Transverse colon (tissue), 4 donors: ENCODE measurements around the gene UBE2O. TPM values are rescaled to one million over a fixed set of nuclear protein-coding genes. Genes with fewer than 3 reads are reported as not detected.
A peak's percentile ranks its signal among the peaks of the same experiment; 100 is the strongest.

Experiments
- DNase-seq: peaks from one replicate; pipeline ENCODE4 v3.0.0-alpha.2; 2019
- H3K27ac ChIP-seq, 4 donors: fragments of 200-600 bp; sonication (generic); 2 replicates each; pipeline ENCODE4 v1.5.1; 2016 to 2018; ENCODE audit warnings: inconsistent platforms in 4 of 4
- H3K27me3 ChIP-seq: fragments of 200-600 bp; sonication (generic); 2 replicates; pipeline ENCODE4 v1.5.1; 2017; ENCODE audit warnings: inconsistent platforms
- H3K36me3 ChIP-seq, 4 donors: fragments of 200-600 bp; sonication (generic); 2 replicates each; pipeline ENCODE4 v1.5.1; 2017 to 2019; ENCODE audit warnings: inconsistent platforms in 4 of 4
- H3K4me1 ChIP-seq, 4 donors: fragments of 200-600 bp; sonication (generic); 2 replicates each; pipeline ENCODE4 v1.5.1; 2017 to 2020; ENCODE audit warnings: inconsistent platforms in 4 of 4
- H3K4me3 ChIP-seq, 4 donors: fragments of 200-600 bp; sonication (generic); 1 replicate in 1 of 4; 2 replicates in 3 of 4; pipeline versions ENCODE4 v1.5.1 to v1.6.1; 2017 to 2019; ENCODE audit warnings: inconsistent platforms in 4 of 4
- H3K9me3 ChIP-seq, 2 donors: fragments of 200-600 bp; sonication (generic); 2 replicates each; pipeline ENCODE4 v1.5.1; 2017 to 2019; ENCODE audit warnings: inconsistent platforms in 2 of 2
- EP300 ChIP-seq: sonication (generic); formaldehyde crosslinking; IDR thresholded peaks from one replicate; pipeline ENCODE4 v1.6.1; 2017; ENCODE audit warnings: antibody characterized with exemption, low read depth
- POLR2A ChIP-seq: fragments of 450-650 bp; IDR thresholded peaks from one replicate; pipeline ENCODE4 v1.6.1; 2016; ENCODE audit warnings: antibody characterized with exemption, mild to moderate bottlenecking, moderate library complexity
- POLR2AphosphoS5 ChIP-seq, 3 donors: sonication (generic); formaldehyde crosslinking; IDR thresholded peaks; one replicate each; pipeline ENCODE4 v1.6.1; 2016; ENCODE audit warnings: antibody characterized with exemption in 3 of 3
- WGBS, 2 donors: methylation state at CpG; one replicate each; pipeline ENCODE4 v1.1.5; 2018; ENCODE audit warnings: low coverage in 1 of 2; 5-methylcytosine and 5-hydroxymethylcytosine counted together
- in situ Hi-C, 4 donors: fragments of 200-750 bp; cut with MboI; loops; one replicate each; pipeline versions ENCODE4 v1.15.0 to v1.15.1; 2017; ENCODE audit warnings: low sequenced_read_pairs in 3 of 4, low pct_ligation_motif_present in 1 of 4, low pct_unique_long_range_greater_than_20kb in 1 of 4
- intact Hi-C: fragments of 100-400 bp; cut with DNase I; formaldehyde crosslinking; loops from one replicate; pipeline ENCODE4 v1.15.1; 2023; ENCODE audit warnings: low total_unique reads
- total RNA-seq, 4 donors: library from RNA; depleted of rRNA; stranded (reverse); fragments of >200 nt; gene quantifications; one replicate each; pipeline ENCODE4 v1.1.0, GENCODE V29; 2016
- TF ChIP-seq, protein P1 (sequence below), 5 experiments: fragments of 200-600 bp in 3 of 5; fragments of 450-650 bp in 2 of 5; sonication (generic) in 3 of 5; IDR thresholded peaks; 1 replicate in 2 of 5; 2 replicates in 3 of 5; pipeline ENCODE4 v1.5.1; 2016 to 2017; ENCODE audit warnings: antibody characterized with exemption in 5 of 5, inconsistent platforms in 3 of 5, mild to moderate bottlenecking in 2 of 5, moderate library complexity in 1 of 5

The UBE2O gene
- total RNA-seq, 4 donors from 2014 or later = 9.8 to 28.8 (median 15.9) TPM

DNA sequence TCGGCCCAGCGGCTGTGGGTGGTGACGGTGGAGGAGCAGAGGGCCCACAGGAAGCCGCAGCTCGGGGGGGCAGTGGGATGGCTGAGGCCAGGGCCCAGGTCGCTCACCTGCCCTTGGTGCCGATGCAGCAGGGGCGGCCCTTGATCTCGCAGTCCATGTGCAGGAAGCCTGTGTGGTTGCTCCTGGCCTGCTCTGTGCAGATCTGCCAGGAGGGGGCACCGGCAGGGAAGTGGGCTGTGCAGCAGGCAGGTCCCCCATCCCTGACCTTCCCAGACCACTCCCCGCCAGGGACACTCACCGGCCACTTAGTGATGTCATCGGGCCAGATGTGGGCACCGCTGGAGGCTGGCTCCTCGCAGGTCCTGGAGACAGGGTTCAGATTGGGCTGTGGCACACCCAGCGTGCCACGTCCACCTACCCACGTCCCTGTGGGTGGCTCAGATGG, 20.6 kb upstream of the UBE2O start:
- in situ Hi-C loops = no loop called here

DNA sequence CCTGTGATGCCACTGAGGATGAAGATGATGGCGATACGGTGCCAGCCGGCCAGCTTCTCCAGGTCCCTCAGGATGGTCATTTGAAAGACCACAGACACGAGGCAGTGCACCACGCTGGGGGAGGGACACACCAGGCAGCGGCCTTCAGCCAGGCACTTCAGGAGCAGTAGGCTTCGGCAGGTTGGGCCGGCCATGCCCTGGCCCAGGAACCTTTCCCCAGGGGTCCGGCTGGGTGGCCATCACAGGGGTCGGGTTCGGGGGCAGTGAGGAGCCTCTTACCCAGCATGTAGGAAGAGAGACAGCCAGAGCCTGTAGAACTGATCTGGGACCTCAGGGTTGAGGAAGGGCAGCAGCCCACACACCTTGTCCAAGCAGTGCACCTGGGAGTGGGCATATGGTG, 19.8 kb upstream of the UBE2O start:
- 40 to 94% methylated on average over 1 to 11 of the region's 11 CpGs for WGBS, 2 donors
- no peak for DNase-seq
- intact Hi-C loops = no loop called here
- Histone ChIP-seq H3K4me3 (no peak overlapping the region), H3K4me1 (no peaks in the 10 kb centered on the region), H3K9me3 (no peaks in the 10 kb centered on the region), H3K27ac (no peak overlapping the region), H3K27me3 (no peaks in the 10 kb centered on the region), H3K36me3 (no peaks in the 10 kb centered on the region)
- in situ Hi-C loops = no loop called here
- TF ChIP-seq, protein P1, sequence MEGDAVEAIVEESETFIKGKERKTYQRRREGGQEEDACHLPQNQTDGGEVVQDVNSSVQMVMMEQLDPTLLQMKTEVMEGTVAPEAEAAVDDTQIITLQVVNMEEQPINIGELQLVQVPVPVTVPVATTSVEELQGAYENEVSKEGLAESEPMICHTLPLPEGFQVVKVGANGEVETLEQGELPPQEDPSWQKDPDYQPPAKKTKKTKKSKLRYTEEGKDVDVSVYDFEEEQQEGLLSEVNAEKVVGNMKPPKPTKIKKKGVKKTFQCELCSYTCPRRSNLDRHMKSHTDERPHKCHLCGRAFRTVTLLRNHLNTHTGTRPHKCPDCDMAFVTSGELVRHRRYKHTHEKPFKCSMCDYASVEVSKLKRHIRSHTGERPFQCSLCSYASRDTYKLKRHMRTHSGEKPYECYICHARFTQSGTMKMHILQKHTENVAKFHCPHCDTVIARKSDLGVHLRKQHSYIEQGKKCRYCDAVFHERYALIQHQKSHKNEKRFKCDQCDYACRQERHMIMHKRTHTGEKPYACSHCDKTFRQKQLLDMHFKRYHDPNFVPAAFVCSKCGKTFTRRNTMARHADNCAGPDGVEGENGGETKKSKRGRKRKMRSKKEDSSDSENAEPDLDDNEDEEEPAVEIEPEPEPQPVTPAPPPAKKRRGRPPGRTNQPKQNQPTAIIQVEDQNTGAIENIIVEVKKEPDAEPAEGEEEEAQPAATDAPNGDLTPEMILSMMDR (IDR thresholded peaks at IDR 0.05) = no peak
- no peak for TF ChIP-seq POLR2AphosphoS5 (IDR thresholded peaks at IDR 0.05)
- TF ChIP-seq EP300 = no peak
- no peak for TF ChIP-seq POLR2A

More for the DNA sequence above, 20.6 kb upstream of the UBE2O start:
- TF ChIP-seq POLR2A (no peak), EP300 (no peak), POLR2AphosphoS5 (IDR thresholded peaks at IDR 0.05) (no peak)
- TF ChIP-seq, protein P1 (IDR thresholded peaks at IDR 0.05) = peak in 1 of 5 experiments; percentile 16
- H3K36me3 ChIP-seq = no peaks in the 10 kb centered on the region
- H3K27me3 ChIP-seq = no peaks in the 10 kb centered on the region
- no peaks in the 10 kb centered on the region for H3K4me1 ChIP-seq
- WGBS, 2 donors = 87% methylated on average over 18 of the region's 18 CpGs; no CpG with 5 or more reads in 1 of the 2 donors
- H3K9me3 ChIP-seq = no peaks in the 10 kb centered on the region
- no peak overlapping the region for H3K27ac ChIP-seq
- intact Hi-C loops = no loop called here
- no peak for DNase-seq
- H3K4me3 ChIP-seq = no peak overlapping the region

DNA sequence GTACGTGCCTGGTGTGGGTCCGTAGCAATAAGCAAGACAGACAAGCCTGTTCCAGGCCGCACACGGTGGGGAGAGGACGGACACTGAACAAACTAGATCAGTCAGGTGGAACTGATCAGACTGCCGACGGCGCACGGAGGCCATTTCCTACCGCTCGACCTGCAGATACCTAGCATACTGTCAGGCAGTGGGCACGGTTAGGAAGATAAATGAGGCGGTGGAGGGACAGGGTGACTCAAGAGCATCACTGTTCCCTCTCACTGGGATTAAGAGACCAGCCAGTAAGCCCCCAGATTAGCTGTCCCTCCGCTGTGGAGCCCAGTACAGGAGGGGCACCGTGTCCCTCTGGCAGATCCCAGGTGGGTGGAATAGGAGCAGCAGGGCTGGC, 19.3 kb upstream of the UBE2O start:
- Histone ChIP-seq H3K4me3 (no peak overlapping the region), H3K27me3 (no peaks in the 10 kb centered on the region), H3K9me3 (no peaks in the 10 kb centered on the region), H3K4me1 (no peaks in the 10 kb centered on the region), H3K36me3 (no peaks in the 10 kb centered on the region), H3K27ac (no peak overlapping the region)
- intact Hi-C loops = no loop called here
- 92% methylated on average over 15 of the region's 15 CpGs; no CpG with 5 or more reads in 1 of the 2 donors for WGBS, 2 donors
- in situ Hi-C loops = no loop called here
- TF ChIP-seq POLR2AphosphoS5 (IDR thresholded peaks at IDR 0.05) (no peak), EP300 (no peak), POLR2A (no peak)
- TF ChIP-seq, protein P1 (IDR thresholded peaks at IDR 0.05) = no peak
- DNase-seq = no peak

DNA sequence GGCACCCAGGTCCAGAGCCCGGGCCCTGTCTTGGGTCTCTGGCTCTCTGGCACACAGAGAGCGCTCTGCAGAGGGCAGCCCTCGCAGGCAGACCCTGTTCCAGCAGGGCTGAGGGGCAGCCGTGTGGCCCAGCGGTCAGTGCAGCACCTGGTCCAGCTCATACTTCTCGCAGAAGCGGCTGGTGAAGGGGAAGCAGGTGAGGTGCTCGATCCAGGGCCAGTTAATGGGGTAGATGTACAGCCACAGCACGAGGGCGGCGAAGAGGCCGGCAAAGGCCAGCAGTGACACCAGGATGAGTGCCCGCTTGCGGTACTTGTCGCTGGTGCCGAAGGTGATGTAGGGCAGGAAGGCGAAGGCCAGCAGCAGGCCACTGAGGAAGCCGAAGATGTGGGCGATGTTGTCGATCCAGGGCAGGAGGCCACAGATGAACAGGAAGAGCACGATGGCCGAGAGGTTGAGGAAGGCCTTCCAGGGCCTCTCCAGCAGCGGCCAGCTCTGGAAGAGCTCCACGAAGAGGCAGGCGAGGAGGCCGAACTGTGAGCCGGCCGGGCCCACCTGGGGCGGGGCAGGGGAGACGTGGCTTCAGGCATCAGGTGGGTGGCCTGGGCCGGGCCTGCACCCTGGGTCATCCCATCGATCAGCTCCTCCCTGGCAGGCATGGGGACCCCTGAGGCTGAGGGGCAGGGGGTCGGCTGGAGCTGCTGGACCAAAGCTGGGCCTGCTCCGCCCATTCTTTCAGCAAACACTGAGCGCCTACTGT, 18.7 kb upstream of the UBE2O start:
- TF ChIP-seq, protein P1 (IDR thresholded peaks at IDR 0.05) = no peak
- no peak for TF ChIP-seq POLR2AphosphoS5 (IDR thresholded peaks at IDR 0.05)
- TF ChIP-seq POLR2A = no peak
- TF ChIP-seq EP300 = no peak
- WGBS, 2 donors = 91 to 94% methylated on average over 12 to 35 of the region's 35 CpGs
- Histone ChIP-seq H3K27me3 (no peaks in the 10 kb centered on the region), H3K27ac (no peak overlapping the region), H3K9me3 (no peaks in the 10 kb centered on the region), H3K4me3 (no peak overlapping the region), H3K4me1 (no peaks in the 10 kb centered on the region), H3K36me3 (no peaks in the 10 kb centered on the region)
- in situ Hi-C loops = no loop called here
- intact Hi-C loops = no loop called here
- DNase-seq = no peak
